HCT116 (cell line): ENCODE data around the gene PRPF19. TPM values are rescaled to one million over a fixed set of nuclear protein-coding genes. Genes with fewer than 3 reads are reported as not detected.

ENCODE experiments used
- ATAC-seq: fragments of 200-7000 bp; cut with Tn5 transposase; 2 replicates; pipeline ENCODE4 v1.9.1; 2020; ENCODE audit warnings: mild to moderate bottlenecking, moderate library complexity
- BruUV-seq: library from RNA; stranded (reverse); fragments of 400-500 nt; replicated peaks from 2 replicates; lab custom pipeline; 2021; lab: Mats Ljungman, UMichigan
- CTCF ChIA-PET: fragments of 300-600 bp; sonication (Branson Sonifier 250); formaldehyde crosslinking; loops from one replicate; lab custom pipeline; 2021; ENCODE audit warnings: antibody characterized with exemption; lab: Charles Lee
- POLR2A ChIA-PET: fragments of 300-600, 350-600 bp; sonication (Branson Sonifier 250); formaldehyde crosslinking; loops from one replicate; lab custom pipeline; 2021; ENCODE audit warnings: antibody characterized with exemption; lab: Charles Lee
- RAD21 ChIA-PET, 2 experiments: fragments of 300-600 bp; sonication (Branson Sonifier 250); formaldehyde crosslinking; loops; one replicate each; lab custom pipeline; 2023; ENCODE audit warnings: low total read pairs in 2 of 2; ENCODE audit not compliant: uncharacterized antibody in 2 of 2, unreplicated experiment in 2 of 2, low non-redundant PET in 1 of 2; lab: Charles Lee
- DNase-seq: peaks from one replicate; pipeline ENCODE4 v3.0.0-alpha.2; 2010; ENCODE audit warnings: low read depth, low spot score
- H2AFZ ChIP-seq: fragments of 200-600 bp; shearing (Covaris generic), sonication (generic); 2 replicates; pipeline ENCODE4 v1.6.1; 2017; ENCODE audit warnings: low read depth, mixed run types, mixed read lengths, antibody characterized with exemption, low read length; ENCODE audit not compliant: poor library complexity, severe bottlenecking
- H3K27ac ChIP-seq: 2 replicates; pipeline ENCODE4 v1.5.1; 2012; ENCODE audit warnings: low read depth, low read length
- H3K27me3 ChIP-seq: fragments of 200-600 bp; sonication (generic); 2 replicates; pipeline ENCODE4 v1.6.1; 2016; ENCODE audit warnings: mixed run types, low read length, mixed read lengths; ENCODE audit not compliant: insufficient read depth
- H3K36me3 ChIP-seq, 2 experiments: fragments of 200-500 bp in 1 of 2; fragments of 200-600 bp in 1 of 2; sonication (Bioruptor generic) in 1 of 2; sonication (generic) in 1 of 2; 2 replicates each; pipeline versions ENCODE4 v1.5.1 to v1.6.1; 2014 to 2016; ENCODE audit warnings: low read length in 2 of 2, inconsistent platforms in 1 of 2, mixed read lengths in 1 of 2, mixed run types in 1 of 2; ENCODE audit not compliant: insufficient read depth in 2 of 2, control insufficient read depth in 1 of 2
- H3K4me1 ChIP-seq, 2 experiments: fragments of 200-600 bp in 1 of 2; sonication (generic) in 1 of 2; 2 replicates each; pipeline versions ENCODE4 v1.5.1 to v1.6.1; 2012 to 2017; ENCODE audit warnings: low read length in 2 of 2, inconsistent platforms in 1 of 2, mild to moderate bottlenecking in 1 of 2, mixed read lengths in 1 of 2, mixed run types in 1 of 2, moderate library complexity in 1 of 2; ENCODE audit not compliant: insufficient read depth in 2 of 2, control insufficient read depth in 1 of 2
- H3K4me2 ChIP-seq: fragments of 200-600 bp; sonication (generic); 2 replicates; pipeline ENCODE4 v1.6.1; 2017; ENCODE audit warnings: mixed run types, low read length, mixed read lengths
- H3K4me3 ChIP-seq, 2 experiments: fragments of 200-600 bp in 1 of 2; sonication (generic) in 1 of 2; replicated peaks in 1 of 2; 2 replicates each; pipeline ENCODE4 v1.5.1; 2011 to 2016; ENCODE audit warnings: low read length in 2 of 2, control low read depth in 1 of 2, low read depth in 1 of 2, mild to moderate bottlenecking in 1 of 2, mixed read lengths in 1 of 2, mixed run types in 1 of 2
- H3K79me2 ChIP-seq: fragments of 200-600 bp; sonication (generic); 2 replicates; pipeline ENCODE4 v1.6.1; 2017; ENCODE audit warnings: mild to moderate bottlenecking, mixed run types, low read length, moderate library complexity, mixed read lengths; ENCODE audit not compliant: insufficient read depth
- H3K9ac ChIP-seq: fragments of 200-600 bp; sonication (generic); 2 replicates; pipeline ENCODE4 v1.6.1; 2016; ENCODE audit warnings: low read length, mixed read lengths
- H3K9me2 ChIP-seq: fragments of 200-600 bp; sonication (generic), shearing (Covaris generic); 2 replicates; pipeline ENCODE4 v1.6.1; 2017; ENCODE audit warnings: mixed run types, mild to moderate bottlenecking, moderate library complexity; ENCODE audit not compliant: insufficient read depth
- H3K9me3 ChIP-seq, 2 experiments: fragments of 200-500 bp in 1 of 2; fragments of 200-600 bp in 1 of 2; sonication (Bioruptor generic) in 1 of 2; sonication (generic) in 1 of 2; 2 replicates each; pipeline ENCODE4 v1.6.1; 2014 to 2017; ENCODE audit warnings: low read length in 2 of 2, mixed read lengths in 2 of 2, inconsistent platforms in 1 of 2, low read depth in 1 of 2, mild to moderate bottlenecking in 1 of 2, mixed run types in 1 of 2, moderate library complexity in 1 of 2; ENCODE audit not compliant: control insufficient read depth in 1 of 2, insufficient read depth in 1 of 2
- H4K20me1 ChIP-seq: fragments of 200-600 bp; sonication (generic), shearing (Covaris generic); 2 replicates; pipeline ENCODE4 v1.6.1; 2017; ENCODE audit warnings: mixed run types, mild to moderate bottlenecking, moderate library complexity; ENCODE audit not compliant: insufficient read depth
- CBX3 ChIP-seq: IDR thresholded peaks from 2 replicates; pipeline ENCODE4 v1.6.1; 2012; ENCODE audit warnings: low read depth
- EGR1 ChIP-seq: IDR thresholded peaks from 2 replicates; pipeline ENCODE4 v1.6.1; 2012; ENCODE audit warnings: low read depth
- EZH2 ChIP-seq: fragments of 200-600 bp; sonication (generic); IDR thresholded peaks from 2 replicates; pipeline ENCODE4 v1.6.1; 2017; ENCODE audit warnings: antibody characterized with exemption, mixed run types
- FOSL1 ChIP-seq: IDR thresholded peaks from 2 replicates; pipeline ENCODE4 v1.6.1; 2012; ENCODE audit warnings: low read depth
- JUND ChIP-seq: IDR thresholded peaks from 2 replicates; pipeline ENCODE4 v1.6.1; 2012
- POLR2AphosphoS5 ChIP-seq: IDR thresholded peaks from 2 replicates; pipeline ENCODE4 v1.6.1; 2011; ENCODE audit warnings: mild to moderate bottlenecking, low read depth, low read length, moderate library complexity
- RAD21 ChIP-seq: IDR thresholded peaks from 2 replicates; pipeline ENCODE4 v1.6.1; 2012; ENCODE audit warnings: low read depth, mild to moderate bottlenecking
- SIN3A ChIP-seq: IDR thresholded peaks from 2 replicates; pipeline ENCODE4 v1.6.1; 2012; ENCODE audit warnings: low read depth
- SP1 ChIP-seq: IDR thresholded peaks from 2 replicates; pipeline ENCODE4 v1.6.1; 2012; ENCODE audit warnings: low read depth
- SRF ChIP-seq: IDR thresholded peaks from 2 replicates; pipeline ENCODE4 v1.6.1; 2012; ENCODE audit warnings: low read depth
- TCF7L2 ChIP-seq: IDR thresholded peaks from 2 replicates; pipeline ENCODE4 v1.7.0; 2011; ENCODE audit warnings: borderline replicate concordance, inconsistent platforms; ENCODE audit not compliant: insufficient read depth, insufficient read length; ENCODE audit errors: extremely low read depth
- YY1 ChIP-seq: IDR thresholded peaks from 2 replicates; pipeline ENCODE4 v1.6.1; 2011; ENCODE audit warnings: low read length, low read depth, moderate library complexity, mild to moderate bottlenecking; ENCODE audit not compliant: insufficient replicate concordance; ENCODE audit errors: extremely low read depth
- ZFX ChIP-seq: fragments of 450-650 bp; IDR thresholded peaks from 2 replicates; pipeline ENCODE4 v1.6.1; 2017
- ZNF274 ChIP-seq: fragments of 200-500 bp; sonication (Bioruptor generic); IDR thresholded peaks from 2 replicates; pipeline ENCODE4 v1.6.1; 2014; ENCODE audit warnings: mild to moderate bottlenecking, low read depth, low read length, inconsistent platforms
- intact Hi-C: fragments of 100-400 bp; cut with micrococcal nuclease; formaldehyde crosslinking; loops from 2 replicates; pipeline ENCODE4 v1.10.0; 2022
- total RNA-seq: library from RNA; stranded (reverse); gene quantifications from one replicate; pipeline ENCODE4 v1.2.1, GENCODE V29; 2021; ENCODE audit not compliant: unreplicated experiment
- TF ChIP-seq, protein P1 (sequence below): IDR thresholded peaks from 2 replicates; pipeline ENCODE4 v1.6.1; 2012
- TF ChIP-seq, protein P2 (sequence below): IDR thresholded peaks from 2 replicates; pipeline ENCODE4 v1.6.1; 2012
- TF ChIP-seq, protein P3 (sequence below), 3 experiments: fragments of 200-600 bp in 1 of 3; sonication (generic) in 1 of 3; IDR thresholded peaks in 2 of 3; conservative IDR thresholded peaks in 1 of 3; 2 replicates each; pipeline ENCODE4 v1.5.1; 2012 to 2017; ENCODE audit warnings: low read depth in 2 of 3, low read length in 2 of 3, antibody characterized with exemption in 1 of 3, borderline replicate concordance in 1 of 3, control low read depth in 1 of 3, mild to moderate bottlenecking in 1 of 3, mixed read lengths in 1 of 3, mixed run types in 1 of 3, moderate library complexity in 1 of 3; ENCODE audit not compliant: insufficient read depth in 1 of 3

PRPF19 gene
- total RNA-seq, 1 experiment from 2014 or later, result 156 TPM

DNA sequence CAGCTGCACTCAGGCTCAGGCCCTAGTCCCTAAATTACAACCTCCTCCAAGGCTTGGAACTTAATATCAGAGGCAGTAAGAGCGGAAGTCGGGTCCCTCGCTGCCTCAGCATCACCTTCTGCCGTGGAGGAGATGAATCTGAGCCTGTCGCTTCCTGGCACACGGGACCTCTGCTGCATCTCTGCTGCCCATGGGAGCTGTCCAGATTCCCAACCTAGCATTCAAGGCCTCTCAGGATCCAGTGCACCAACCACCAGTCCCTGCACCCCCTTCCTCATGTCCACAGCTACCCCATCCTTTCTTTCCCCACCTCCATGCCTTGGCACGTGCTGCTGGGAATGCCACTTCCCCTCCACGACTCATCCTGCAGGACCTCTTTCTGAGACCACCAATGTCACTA lies 48.1 kb downstream of the PRPF19 start:
- no peaks in the 10 kb centered on the region for H3K36me3 ChIP-seq
- H3K27me3 ChIP-seq, result no peaks in the 10 kb centered on the region
- H3K9me2 ChIP-seq, result no peaks in the 10 kb centered on the region
- H4K20me1 ChIP-seq, result no peaks in the 10 kb centered on the region
- ChIA-PET RAD21 (no interaction called here), POLR2A (no interaction called here), CTCF (no interaction called here)
- intact Hi-C loops, result no loop called here
- no peak for ATAC-seq
- no peaks in the 10 kb centered on the region for H3K4me1 ChIP-seq
- no peaks in the 10 kb centered on the region for H3K9me3 ChIP-seq
- no peak overlapping the region for H3K27ac ChIP-seq
- H2AFZ ChIP-seq, result no peak overlapping the region
- no peak for DNase-seq
- TF ChIP-seq RAD21, result no peak
- TF ChIP-seq SRF, result no peak
- TF ChIP-seq ZFX, result no peak
- TF ChIP-seq CBX3, result no peak
- H3K9ac ChIP-seq, result no peak overlapping the region
- no peak overlapping the region for H3K4me3 ChIP-seq
- no peak overlapping the region for H3K4me2 ChIP-seq
- BruUV-seq, result no TSS peak
- no peaks in the 10 kb centered on the region for H3K79me2 ChIP-seq

DNA sequence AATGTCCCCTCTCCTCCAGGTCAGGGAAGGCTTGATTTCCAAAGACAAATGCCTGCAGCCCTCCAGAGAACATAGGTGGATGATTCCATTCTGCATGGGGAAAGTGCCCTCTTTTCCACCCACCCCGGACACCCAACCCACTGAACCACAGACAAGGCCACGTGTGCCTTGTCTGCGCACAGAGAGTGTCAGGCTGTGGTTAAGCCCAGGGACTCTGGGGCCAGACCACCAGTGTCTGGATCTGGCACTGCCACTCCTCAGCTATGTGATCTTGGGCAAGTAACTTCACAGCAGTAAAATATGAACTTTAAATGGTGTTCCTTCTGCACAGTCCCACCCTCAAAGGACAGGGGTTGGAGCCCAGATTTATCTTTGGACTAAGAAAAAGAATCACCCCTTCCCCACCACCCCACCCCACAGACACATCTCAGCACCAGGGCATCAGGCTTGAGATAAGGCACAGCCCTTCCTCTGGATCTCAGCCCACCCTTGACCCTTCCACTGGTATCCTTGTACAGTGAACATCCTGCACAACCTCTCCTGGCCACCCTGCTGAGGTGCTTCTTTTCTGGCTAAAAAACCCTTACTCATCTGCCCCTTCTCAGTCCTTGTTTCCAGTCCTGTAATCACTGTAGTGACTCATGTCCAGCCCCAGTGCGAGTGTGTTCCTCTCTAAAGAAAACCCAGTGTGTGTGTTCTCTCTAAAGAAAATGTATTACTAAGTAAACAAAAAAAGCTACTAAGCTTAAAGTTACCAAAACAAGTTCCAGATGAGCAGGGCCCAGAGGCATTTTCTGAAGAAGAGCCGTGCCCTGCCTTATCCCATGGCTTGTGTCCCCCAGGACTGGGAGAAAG lies 48.8 kb downstream of the PRPF19 start:
- H3K27me3 ChIP-seq, result no peaks in the 10 kb centered on the region
- intact Hi-C loops, result no loop called here
- no peaks in the 10 kb centered on the region for H3K36me3 ChIP-seq
- H3K79me2 ChIP-seq, result no peaks in the 10 kb centered on the region
- no peak overlapping the region for H3K27ac ChIP-seq
- CTCF ChIA-PET, result no interaction called here
- no TSS peak for BruUV-seq
- no peaks in the 10 kb centered on the region for H3K9me2 ChIP-seq
- no peak overlapping the region for H2AFZ ChIP-seq
- DNase-seq (no peak), ATAC-seq (no peak)
- TF ChIP-seq, protein P1, sequence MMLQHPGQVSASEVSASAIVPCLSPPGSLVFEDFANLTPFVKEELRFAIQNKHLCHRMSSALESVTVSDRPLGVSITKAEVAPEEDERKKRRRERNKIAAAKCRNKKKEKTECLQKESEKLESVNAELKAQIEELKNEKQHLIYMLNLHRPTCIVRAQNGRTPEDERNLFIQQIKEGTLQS, result no peak
- no peak for TF ChIP-seq EZH2
- no peak for TF ChIP-seq ZNF274
- TF ChIP-seq CBX3, result no peak
- TF ChIP-seq SRF, result no peak
- TF ChIP-seq RAD21, result no peak
- no peak for TF ChIP-seq YY1
- TF ChIP-seq, protein P2, sequence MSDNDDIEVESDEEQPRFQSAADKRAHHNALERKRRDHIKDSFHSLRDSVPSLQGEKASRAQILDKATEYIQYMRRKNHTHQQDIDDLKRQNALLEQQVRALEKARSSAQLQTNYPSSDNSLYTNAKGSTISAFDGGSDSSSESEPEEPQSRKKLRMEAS, result no peak
- TF ChIP-seq FOSL1, result no peak
- TF ChIP-seq ZFX, result no peak
- TF ChIP-seq TCF7L2, result no peak
- no peak for TF ChIP-seq POLR2AphosphoS5
- TF ChIP-seq, protein P3, sequence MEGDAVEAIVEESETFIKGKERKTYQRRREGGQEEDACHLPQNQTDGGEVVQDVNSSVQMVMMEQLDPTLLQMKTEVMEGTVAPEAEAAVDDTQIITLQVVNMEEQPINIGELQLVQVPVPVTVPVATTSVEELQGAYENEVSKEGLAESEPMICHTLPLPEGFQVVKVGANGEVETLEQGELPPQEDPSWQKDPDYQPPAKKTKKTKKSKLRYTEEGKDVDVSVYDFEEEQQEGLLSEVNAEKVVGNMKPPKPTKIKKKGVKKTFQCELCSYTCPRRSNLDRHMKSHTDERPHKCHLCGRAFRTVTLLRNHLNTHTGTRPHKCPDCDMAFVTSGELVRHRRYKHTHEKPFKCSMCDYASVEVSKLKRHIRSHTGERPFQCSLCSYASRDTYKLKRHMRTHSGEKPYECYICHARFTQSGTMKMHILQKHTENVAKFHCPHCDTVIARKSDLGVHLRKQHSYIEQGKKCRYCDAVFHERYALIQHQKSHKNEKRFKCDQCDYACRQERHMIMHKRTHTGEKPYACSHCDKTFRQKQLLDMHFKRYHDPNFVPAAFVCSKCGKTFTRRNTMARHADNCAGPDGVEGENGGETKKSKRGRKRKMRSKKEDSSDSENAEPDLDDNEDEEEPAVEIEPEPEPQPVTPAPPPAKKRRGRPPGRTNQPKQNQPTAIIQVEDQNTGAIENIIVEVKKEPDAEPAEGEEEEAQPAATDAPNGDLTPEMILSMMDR (IDR thresholded peaks at IDR 0.05 in 2 of 3, conservative IDR thresholded peaks at IDR 0.05 in 1 of 3; ENCODE audit: borderline replicate concordance in 1 of 3, insufficient read depth in 1 of 3, low read depth in 2 of 3, low read length in 2 of 3), result no peak
- no peak for TF ChIP-seq JUND
- TF ChIP-seq EGR1, result no peak
- TF ChIP-seq SIN3A, result no peak
- TF ChIP-seq SP1, result no peak
- POLR2A ChIA-PET, result no interaction called here
- H4K20me1 ChIP-seq, result no peaks in the 10 kb centered on the region
- H3K4me1 ChIP-seq, result no peaks in the 10 kb centered on the region
- no peak overlapping the region for H3K9ac ChIP-seq
- H3K4me3 ChIP-seq, result no peak overlapping the region
- RAD21 ChIA-PET, result no interaction called here
- H3K9me3 ChIP-seq, result no peaks in the 10 kb centered on the region
- H3K4me2 ChIP-seq, result no peak overlapping the region
